Erythroblast (primary cell): ENCODE results near the gene RBM44.

Source experiments
- GATA1 ChIP-seq: IDR thresholded peaks from 2 replicates; pipeline ENCODE4 v1.6.1; 2011; ENCODE audit warnings: low read depth, mild to moderate bottlenecking, control low read depth, low read length, moderate library complexity
- POLR2A ChIP-seq: IDR thresholded peaks from 2 replicates; pipeline ENCODE4 v1.6.1; 2011; ENCODE audit warnings: mild to moderate bottlenecking, low read length

DNA sequence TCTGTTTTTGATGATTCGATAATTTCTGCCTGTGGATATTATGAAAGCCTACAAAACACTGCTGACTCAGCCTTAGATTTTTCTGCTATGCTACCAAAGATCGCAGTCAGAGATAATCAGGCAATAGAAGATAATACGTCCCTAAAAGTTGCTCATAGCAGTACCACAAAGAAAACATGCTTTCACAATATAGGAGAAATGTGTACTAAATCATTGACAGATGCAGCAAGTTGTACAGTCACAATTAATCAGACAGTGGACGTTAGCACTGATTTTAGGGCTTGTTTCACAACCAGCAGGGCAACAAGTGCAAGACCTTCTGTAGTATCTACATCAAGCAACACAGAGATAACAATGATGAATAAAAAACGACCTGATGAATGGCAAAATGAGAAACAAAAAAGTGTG lies 19.5 kb downstream of the RBM44 start:
- TF ChIP-seq POLR2A (no peak), GATA1 (no peak)
